Activated T-helper 2 cell treated with anti-CD3 and anti-CD28 coated beads, Interferon-gamma antibody, Interleukin-2, Interleukin-4, amounts not matched to agents 10 μg/mL and 5 μg/mL and 100 μg/mL, durations not matched to agents 14 hours and 24 hours and 36 hours (primary cell): Measurements from ENCODE around the gene ZYG11A. TPM values are rescaled to one million over a fixed set of nuclear protein-coding genes. Genes with fewer than 3 reads are reported as not detected.

Source experiments
- DNase-seq: peaks from one replicate; pipeline ENCODE4 v3.0.0; 2021; ENCODE audit warnings: low spot score
- H3K27ac Mint-ChIP-seq: one replicate; pipeline ENCODE4 v1.8.0; 2021; ENCODE audit warnings: mixed read lengths
- H3K27me3 Mint-ChIP-seq: one replicate; pipeline ENCODE4 v1.8.0; 2021; ENCODE audit warnings: low read depth, mixed read lengths
- H3K36me3 Mint-ChIP-seq: one replicate; pipeline ENCODE4 v1.8.0; 2021; ENCODE audit warnings: low read depth, mixed read lengths
- H3K4me1 Mint-ChIP-seq: one replicate; pipeline ENCODE4 v1.8.0; 2021; ENCODE audit warnings: low read depth, mixed read lengths
- H3K4me3 Mint-ChIP-seq: one replicate; pipeline ENCODE4 v1.8.0; 2021; ENCODE audit warnings: low read depth, mild to moderate bottlenecking, moderate library complexity, mixed read lengths
- H3K9me3 Mint-ChIP-seq: one replicate; pipeline ENCODE4 v1.8.0; 2021; ENCODE audit warnings: mixed read lengths
- intact Hi-C: fragments of 100-400 bp; cut with micrococcal nuclease; formaldehyde crosslinking; loops from one replicate; pipeline ENCODE4 v1.15.1; 2023
- total RNA-seq: library from RNA; stranded (reverse); gene quantifications from 2 replicates; pipeline ENCODE4 v1.2.3, GENCODE V29; 2022

ZYG11A gene
- total RNA-seq, 1 donor from 2014 or later = 0.30 TPM

DNA sequence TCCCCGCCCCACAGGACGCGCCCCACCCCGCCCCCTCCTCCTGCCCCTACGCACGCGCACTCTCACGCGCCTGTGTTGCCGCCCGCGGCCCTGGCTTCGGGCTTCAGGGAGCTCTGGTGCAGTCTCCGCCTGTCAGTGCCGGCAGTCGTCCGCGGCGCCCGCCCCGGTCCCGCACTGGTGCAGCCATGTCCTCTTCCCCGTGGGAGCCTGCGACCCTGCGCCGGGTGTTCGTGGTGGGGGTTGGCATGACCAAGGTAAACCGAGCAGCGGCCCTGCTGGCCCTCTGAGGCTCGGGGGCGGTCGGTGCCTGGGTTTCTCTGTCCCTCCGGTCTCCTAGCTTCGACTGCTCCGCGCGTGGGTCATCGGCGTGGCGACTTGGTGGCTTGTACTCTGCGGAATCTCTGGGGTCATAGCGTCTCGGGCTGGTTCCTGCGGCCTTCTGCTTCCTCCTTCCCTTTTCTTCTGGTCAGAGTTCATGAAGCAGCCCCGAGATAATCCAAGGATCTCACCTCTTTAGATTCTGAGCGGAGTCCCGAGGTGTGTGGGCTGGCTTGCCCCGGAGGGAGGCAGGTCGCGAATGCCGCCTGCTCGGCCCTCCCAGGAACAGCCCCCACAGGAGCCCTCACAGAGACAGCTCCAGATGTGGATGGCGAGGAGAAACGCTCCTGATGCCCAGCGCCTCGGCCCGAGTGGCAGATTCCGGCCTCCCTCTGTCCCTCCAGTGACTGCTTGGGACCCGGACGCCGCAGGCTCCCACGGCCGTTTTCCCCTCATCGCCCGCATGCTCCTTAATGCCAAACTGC is 84.9 kb downstream of the ZYG11A start, which contains the start of gene SCP2:
TSS of gene SCP2 (plus strand) at position 65 of the 803 bp plus-strand sequence. CDS start at position 186, 121 bp downstream.
- peak within 1 kb of the TSS; percentile 91 for H3K4me3 Mint-ChIP-seq

DNA sequence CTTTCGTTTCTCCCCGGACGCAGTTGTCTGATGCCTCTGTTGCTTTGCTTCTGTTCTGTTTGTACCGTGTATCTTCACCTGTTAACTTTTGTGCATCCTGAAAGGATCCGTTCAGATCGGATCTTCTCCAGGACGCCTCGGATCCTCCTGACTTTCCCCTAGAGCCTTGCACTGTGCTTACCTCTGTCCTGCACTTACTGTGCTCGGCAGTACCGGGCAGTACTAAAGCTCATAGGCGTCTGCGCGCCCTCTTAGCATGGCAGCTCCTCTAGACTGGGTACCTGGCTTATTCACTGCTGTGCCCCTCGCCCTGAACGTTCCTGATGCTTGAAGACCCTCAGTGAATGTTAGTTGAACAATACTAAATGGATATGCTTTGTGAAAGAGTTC is 85.5 kb downstream of the ZYG11A start:
- peaks cover 4% of the 10 kb centered on the region for H3K36me3 Mint-ChIP-seq
- no peaks in the 10 kb centered on the region for H3K9me3 Mint-ChIP-seq
- peak overlapping the region; percentile 91 for H3K4me3 Mint-ChIP-seq
- H3K27me3 Mint-ChIP-seq = no peaks in the 10 kb centered on the region
- no peak for DNase-seq
- peak overlapping the region; percentile 70 for H3K27ac Mint-ChIP-seq
- intact Hi-C loops = loop anchor here (10.0 kb wide), 2 partner anchors 83 to 223 kb away; partner anchors contain the start of gene ZYG11A
- peaks cover 13% of the 10 kb centered on the region for H3K4me1 Mint-ChIP-seq

More for the DNA sequence above, 84.9 kb downstream of the ZYG11A start, which contains the start of gene SCP2:
- no peaks in the 10 kb centered on the region for H3K9me3 Mint-ChIP-seq
- peak within 1 kb of the TSS; percentile 70 for H3K27ac Mint-ChIP-seq
- peaks cover 4% of the 10 kb centered on the region for H3K36me3 Mint-ChIP-seq
- intact Hi-C loops = loop anchor here (10.0 kb wide), 2 partner anchors 83 to 223 kb away; partner anchors contain the start of gene ZYG11A
- peak; percentile 73 for DNase-seq
- peaks cover 16% of the 10 kb centered on the region for H3K4me1 Mint-ChIP-seq
- no peaks in the 10 kb centered on the region for H3K27me3 Mint-ChIP-seq

DNA sequence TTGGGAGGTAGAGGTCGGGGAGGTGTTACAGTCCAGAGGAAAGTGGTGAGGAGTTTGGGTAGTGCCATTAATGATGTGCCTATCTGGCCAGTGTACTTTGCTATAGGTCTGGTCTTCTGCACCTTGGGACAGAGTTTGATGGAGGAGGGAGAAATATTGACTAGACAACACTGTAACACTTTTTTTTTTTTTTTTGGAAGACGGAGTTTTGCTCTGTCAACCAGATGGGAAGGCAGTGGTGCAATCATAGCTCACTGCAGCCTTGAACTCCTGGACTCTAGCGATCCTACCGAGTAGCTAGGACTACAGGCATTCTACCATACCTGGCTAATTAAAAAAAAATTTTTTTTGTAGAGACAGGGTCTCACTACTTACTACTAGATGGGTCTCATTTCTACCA is 86.5 kb downstream of the ZYG11A start:
- no peak overlapping the region for H3K4me3 Mint-ChIP-seq
- H3K27ac Mint-ChIP-seq = no peak overlapping the region
- H3K27me3 Mint-ChIP-seq = no peaks in the 10 kb centered on the region
- peaks cover 4% of the 10 kb centered on the region for H3K36me3 Mint-ChIP-seq
- no peak for DNase-seq
- no peaks in the 10 kb centered on the region for H3K9me3 Mint-ChIP-seq
- peaks cover 13% of the 10 kb centered on the region for H3K4me1 Mint-ChIP-seq
- intact Hi-C loops = loop anchor here (10.0 kb wide), 2 partner anchors 84 to 224 kb away; partner anchors contain the start of gene ZYG11A

DNA sequence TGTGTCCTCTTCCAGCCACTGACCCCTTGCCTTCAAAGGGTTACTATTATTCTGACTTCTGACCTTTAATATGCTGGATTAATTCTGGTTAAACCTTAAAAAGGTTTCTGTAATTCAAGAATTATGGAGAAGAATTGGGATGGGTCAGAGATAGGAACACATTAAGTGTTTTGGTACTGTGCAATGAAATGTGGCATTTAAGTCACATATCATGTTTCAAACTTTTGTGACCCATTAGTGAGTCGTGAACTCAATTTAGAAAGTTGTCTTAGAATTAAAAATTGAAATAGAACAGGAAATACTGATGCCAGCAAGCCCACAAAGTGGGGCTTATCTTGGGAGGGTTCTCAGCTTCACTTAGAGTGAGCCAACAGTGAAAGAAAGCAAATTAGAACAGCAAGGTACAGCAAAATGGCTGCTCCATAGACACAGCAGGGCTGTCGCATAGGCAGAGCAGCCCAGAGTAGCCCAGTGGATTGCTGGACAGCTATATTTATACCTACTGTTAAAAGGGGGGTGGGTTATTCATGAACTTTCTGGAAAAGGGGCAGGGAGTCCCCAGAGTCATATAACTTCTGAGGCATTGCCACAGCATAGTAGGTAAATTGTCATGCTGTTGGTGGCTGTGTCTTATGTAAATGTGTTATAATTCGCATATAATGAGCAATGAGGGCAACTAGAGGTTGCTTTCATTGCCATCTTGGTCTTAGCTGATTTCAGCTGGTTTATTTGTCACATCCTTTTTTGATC is 95.0 kb downstream of the ZYG11A start:
- H3K4me1 Mint-ChIP-seq = peaks cover 1% of the 10 kb centered on the region
- intact Hi-C loops = no loop called here
- H3K36me3 Mint-ChIP-seq = peaks cover 6% of the 10 kb centered on the region
- H3K4me3 Mint-ChIP-seq = no peak overlapping the region
- H3K27me3 Mint-ChIP-seq = no peaks in the 10 kb centered on the region
- no peak for DNase-seq
- no peak overlapping the region for H3K27ac Mint-ChIP-seq
- H3K9me3 Mint-ChIP-seq = no peaks in the 10 kb centered on the region

DNA sequence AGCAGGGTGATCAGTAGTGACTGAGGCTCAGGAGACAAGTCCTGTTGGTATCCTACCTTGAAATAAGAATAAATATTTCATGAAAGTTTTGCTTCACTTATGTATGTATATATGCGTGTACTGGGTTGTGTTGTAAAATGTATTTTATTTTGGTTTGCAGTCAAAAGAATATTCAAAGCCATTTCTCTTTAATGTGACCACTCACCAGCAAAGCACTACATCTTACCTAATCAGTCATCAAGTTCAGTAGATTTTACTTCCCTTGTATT is 95.6 kb downstream of the ZYG11A start:
- no peak overlapping the region for H3K4me3 Mint-ChIP-seq
- no peaks in the 10 kb centered on the region for H3K27me3 Mint-ChIP-seq
- H3K9me3 Mint-ChIP-seq = no peaks in the 10 kb centered on the region
- H3K36me3 Mint-ChIP-seq = peaks cover 6% of the 10 kb centered on the region
- DNase-seq = no peak
- H3K27ac Mint-ChIP-seq = no peak overlapping the region
- intact Hi-C loops = no loop called here
- peaks cover 1% of the 10 kb centered on the region for H3K4me1 Mint-ChIP-seq

DNA sequence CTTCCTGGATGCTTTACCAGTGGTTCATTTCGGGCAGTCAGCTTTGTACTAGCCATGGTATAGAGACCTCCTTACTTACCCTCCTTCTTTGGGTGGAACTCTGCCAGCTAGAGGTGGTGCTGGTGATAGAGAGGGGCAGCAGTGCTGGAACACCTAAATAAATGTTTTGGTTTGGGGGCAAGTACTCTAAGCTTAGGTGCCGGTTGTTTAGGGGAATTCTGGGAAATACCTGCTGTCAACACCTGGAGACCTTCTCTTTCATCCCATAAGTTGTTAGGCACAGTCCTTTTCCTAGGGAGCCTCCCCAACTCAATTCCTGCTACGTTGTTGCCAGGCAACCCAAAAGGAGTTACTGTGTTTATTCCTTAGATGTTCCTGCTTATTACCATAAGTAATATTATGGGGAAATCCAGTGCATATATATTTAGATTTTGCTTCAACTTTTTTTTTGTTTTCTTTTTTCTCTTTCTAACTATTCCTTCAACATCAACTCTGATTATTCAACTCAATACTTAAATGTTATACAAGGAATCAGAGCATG is 101.4 kb downstream of the ZYG11A start:
- no peak for DNase-seq
- no peak overlapping the region for H3K27ac Mint-ChIP-seq
- no peaks in the 10 kb centered on the region for H3K9me3 Mint-ChIP-seq
- intact Hi-C loops = no loop called here
- H3K36me3 Mint-ChIP-seq = peaks cover 10% of the 10 kb centered on the region
- peaks cover 6% of the 10 kb centered on the region for H3K4me1 Mint-ChIP-seq
- H3K27me3 Mint-ChIP-seq = no peaks in the 10 kb centered on the region
- no peak overlapping the region for H3K4me3 Mint-ChIP-seq

DNA sequence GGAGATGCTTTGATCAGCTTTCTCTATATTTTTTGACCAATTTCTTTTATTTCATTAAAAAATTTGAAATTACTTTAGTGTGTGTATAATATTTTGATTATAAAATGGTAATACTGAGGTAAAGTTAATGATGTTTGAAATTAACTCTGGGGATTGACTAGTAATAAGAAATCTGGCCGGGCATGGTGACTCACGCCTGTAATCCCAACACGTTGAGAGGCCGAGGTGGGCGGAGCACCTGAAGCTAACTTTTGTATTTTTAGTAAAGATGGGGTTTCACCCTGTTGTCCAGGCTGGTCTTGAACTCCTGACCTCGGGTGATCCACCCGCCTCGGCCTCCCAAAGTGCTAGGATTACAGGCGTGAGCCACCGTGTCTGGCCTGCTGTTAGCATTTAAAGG is 102.0 kb downstream of the ZYG11A start:
- DNase-seq = no peak
- Mint-ChIP-seq H3K9me3 (no peaks in the 10 kb centered on the region), H3K27me3 (no peaks in the 10 kb centered on the region), H3K27ac (no peak overlapping the region), H3K36me3 (peaks cover 15% of the 10 kb centered on the region), H3K4me3 (no peak overlapping the region), H3K4me1 (peaks cover 6% of the 10 kb centered on the region)
- intact Hi-C loops = no loop called here

Other genes with a start within 250 kb of the ZYG11A start
- 29.9 and 31.1 TPM in 2 replicates for gene GPX7, start 240.4 kb upstream of the ZYG11A start, total RNA-seq
- gene SHISAL2A, start 209.6 kb upstream of the ZYG11A start, total RNA-seq = 1.9 and 2.5 TPM in 2 replicates
- gene COA7, start 144.4 kb upstream of the ZYG11A start, total RNA-seq = 31.5 and 34.2 TPM in 2 replicates
- gene ZYG11B, start 116.3 kb upstream of the ZYG11A start, total RNA-seq = 12.7 and 13.2 TPM in 2 replicates
- 52.3 and 61.6 TPM in 2 replicates for gene ECHDC2, start 79.0 kb downstream of the ZYG11A start, total RNA-seq
- 58.8 and 66.1 TPM in 2 replicates for gene SCP2, start 84.5 kb downstream of the ZYG11A start, total RNA-seq
- gene PODN, start 219.5 kb downstream of the ZYG11A start, total RNA-seq = not detected in 2 replicates